Loucy (cell line): Measurements from ENCODE around the gene ADARB2.

Experiments used
- H2AFZ ChIP-seq: fragments of 200-600 bp; sonication (generic); 2 replicates; pipeline ENCODE4 v1.6.0; 2016; ENCODE audit warnings: antibody characterized with exemption, mild to moderate bottlenecking, low read length, moderate library complexity
- H3F3A ChIP-seq: fragments of 200-600 bp; 2 replicates; pipeline ENCODE4 v1.6.0; 2016; ENCODE audit warnings: antibody characterized with exemption, low read depth, mild to moderate bottlenecking
- H3K27me3 ChIP-seq: fragments of 200-600 bp; sonication (generic); 2 replicates; pipeline ENCODE4 v1.6.1; 2014; ENCODE audit warnings: low read length, mild to moderate bottlenecking; ENCODE audit not compliant: insufficient read depth, poor library complexity, severe bottlenecking
- H3K36me3 ChIP-seq: fragments of 200-600 bp; sonication (generic); 2 replicates; pipeline ENCODE4 v1.6.1; 2016; ENCODE audit warnings: low read length; ENCODE audit not compliant: insufficient read depth
- H3K4me1 ChIP-seq: fragments of 200-600 bp; sonication (generic); 2 replicates; pipeline ENCODE4 v1.5.1; 2014; ENCODE audit warnings: low read length, mild to moderate bottlenecking; ENCODE audit not compliant: insufficient read depth, poor library complexity, severe bottlenecking
- H3K4me2 ChIP-seq: fragments of 200-600 bp; sonication (generic); 2 replicates; pipeline ENCODE4 v1.6.0; 2014; ENCODE audit warnings: antibody characterized with exemption, low read length, low read depth, mild to moderate bottlenecking; ENCODE audit not compliant: poor library complexity, severe bottlenecking
- H3K4me3 ChIP-seq: fragments of 200-600 bp; sonication (generic); 2 replicates; pipeline ENCODE4 v1.5.1; 2014; ENCODE audit warnings: low read length, mild to moderate bottlenecking, mixed read lengths; ENCODE audit not compliant: poor library complexity, severe bottlenecking
- H3K79me2 ChIP-seq: fragments of 200-600 bp; sonication (generic); 2 replicates; pipeline ENCODE4 v1.6.1; 2014; ENCODE audit warnings: low read length; ENCODE audit not compliant: insufficient read depth
- H3K9ac ChIP-seq: fragments of 200-600 bp; sonication (generic); 2 replicates; pipeline ENCODE4 v1.6.0; 2014; ENCODE audit warnings: mild to moderate bottlenecking, low read depth, low read length, moderate library complexity; ENCODE audit not compliant: poor library complexity, severe bottlenecking
- H3K9me2 ChIP-seq: fragments of 200-600 bp; sonication (generic); replicated peaks from 2 replicates; pipeline ENCODE4 v1.6.1; 2016; ENCODE audit warnings: low read depth, low read length, mixed read lengths
- H3K9me3 ChIP-seq: fragments of 200-600 bp; sonication (generic); 2 replicates; pipeline ENCODE4 v1.6.1; 2014; ENCODE audit warnings: mild to moderate bottlenecking, antibody characterized with exemption, low read length, low read depth; ENCODE audit not compliant: insufficient read depth
- H4K20me1 ChIP-seq: fragments of 200-600 bp; sonication (generic); 2 replicates; pipeline ENCODE4 v1.6.0; 2014; ENCODE audit warnings: antibody characterized with exemption, low read length, mild to moderate bottlenecking; ENCODE audit not compliant: insufficient read depth, poor library complexity, severe bottlenecking
- CTCF ChIP-seq: fragments of 200-600 bp; sonication (generic); conservative IDR thresholded peaks from 2 replicates; pipeline ENCODE4 v1.5.1; 2014; ENCODE audit warnings: mild to moderate bottlenecking, antibody characterized with exemption, low read length
- EZH2phosphoT487 ChIP-seq: fragments of 200-600 bp; IDR thresholded peaks from 2 replicates; pipeline ENCODE4 v1.6.1; 2018; ENCODE audit warnings: antibody characterized with exemption, mild to moderate bottlenecking, moderate library complexity, borderline replicate concordance

The ADARB2 gene

DNA sequence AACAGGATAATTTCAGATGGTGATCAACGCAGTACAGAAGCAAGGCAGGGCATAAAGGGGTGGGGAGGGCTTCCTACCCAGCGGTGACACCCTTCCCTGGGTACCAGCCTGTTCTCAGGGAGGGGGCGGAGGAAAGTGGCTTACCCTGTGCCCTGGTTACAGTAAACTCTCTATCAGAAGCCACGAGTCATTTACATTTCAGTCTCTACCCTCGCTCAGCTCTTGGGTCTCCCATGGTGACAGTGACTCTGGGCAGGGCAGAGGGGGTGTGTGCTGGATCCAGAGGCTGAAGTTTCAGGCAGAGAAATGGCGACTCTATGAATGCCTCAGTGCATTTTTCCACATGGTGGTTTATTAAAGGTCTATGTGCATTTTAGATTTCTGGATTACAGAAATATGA, 107.0 kb downstream of the ADARB2 start:
- Histone ChIP-seq H3K4me1 (no peaks in the 10 kb centered on the region), H3K9me3 (no peaks in the 10 kb centered on the region), H3K27me3 (peaks cover 4% of the 10 kb centered on the region), H2AFZ (no peak overlapping the region), H3K79me2 (no peaks in the 10 kb centered on the region), H3K4me2 (no peak overlapping the region), H3K9me2 (no peaks in the 10 kb centered on the region), H4K20me1 (no peaks in the 10 kb centered on the region), H3K4me3 (no peak overlapping the region), H3K9ac (no peak overlapping the region), H3F3A (no peaks in the 10 kb centered on the region), H3K36me3 (no peaks in the 10 kb centered on the region)
- no peak for TF ChIP-seq EZH2phosphoT487
- TF ChIP-seq CTCF: no peak

DNA sequence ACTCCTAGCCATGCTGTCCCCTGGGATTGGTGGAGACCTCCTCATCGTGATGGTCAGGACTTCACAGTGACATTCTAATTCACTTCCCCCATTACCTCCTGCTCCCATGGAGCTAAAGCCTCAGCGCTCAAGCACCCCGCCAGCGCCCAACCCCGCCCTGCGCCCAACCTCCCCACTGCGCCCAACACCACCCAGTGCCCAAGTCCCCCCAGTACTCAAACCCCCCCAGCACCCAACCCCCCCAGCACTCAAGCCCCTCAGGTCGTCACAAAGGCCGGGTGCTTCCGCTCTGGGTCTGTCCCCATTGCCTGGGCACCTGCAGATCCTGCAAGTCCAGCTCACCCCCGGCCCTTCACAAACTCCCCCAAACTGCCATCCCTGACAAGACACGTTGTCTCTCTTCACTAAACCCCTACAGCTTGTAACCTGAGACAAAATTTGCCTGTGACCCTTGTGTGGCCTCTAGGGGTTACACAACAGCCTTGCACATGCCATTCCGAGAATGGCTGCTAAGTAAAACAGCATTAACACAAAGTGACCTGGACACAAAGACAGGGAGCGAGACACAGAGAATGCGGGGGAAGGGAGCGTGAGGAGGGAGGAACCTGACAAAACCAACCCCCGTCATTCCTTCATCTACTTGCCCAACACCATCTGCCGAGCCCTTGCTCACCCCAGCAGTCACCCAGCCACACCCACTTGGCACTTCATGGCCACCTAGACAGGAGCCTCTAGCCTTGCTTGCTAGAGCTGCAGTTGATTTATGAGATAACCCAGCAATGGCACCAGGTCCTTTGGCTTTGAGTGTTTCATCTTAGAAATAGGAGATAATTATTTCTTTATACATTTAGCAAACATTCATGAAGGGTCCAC, 107.8 kb downstream of the ADARB2 start:
- Histone ChIP-seq H3F3A (no peaks in the 10 kb centered on the region), H2AFZ (no peak overlapping the region), H3K9me3 (no peaks in the 10 kb centered on the region), H4K20me1 (no peaks in the 10 kb centered on the region), H3K9ac (no peak overlapping the region), H3K79me2 (no peaks in the 10 kb centered on the region), H3K4me1 (no peaks in the 10 kb centered on the region), H3K27me3 (peaks cover 4% of the 10 kb centered on the region), H3K36me3 (no peaks in the 10 kb centered on the region), H3K4me2 (no peak overlapping the region), H3K9me2 (no peaks in the 10 kb centered on the region), H3K4me3 (no peak overlapping the region)
- no peak for TF ChIP-seq CTCF
- TF ChIP-seq EZH2phosphoT487: no peak

GRCh38 chr10:1628757-1629156, 108.6 kb downstream of the ADARB2 start:
- Histone ChIP-seq H2AFZ (no peak overlapping the region), H4K20me1 (no peaks in the 10 kb centered on the region), H3F3A (no peaks in the 10 kb centered on the region), H3K4me2 (no peak overlapping the region), H3K9me3 (no peaks in the 10 kb centered on the region), H3K4me1 (no peaks in the 10 kb centered on the region), H3K27me3 (peaks cover 4% of the 10 kb centered on the region), H3K9me2 (no peaks in the 10 kb centered on the region), H3K9ac (no peak overlapping the region), H3K36me3 (no peaks in the 10 kb centered on the region), H3K4me3 (no peak overlapping the region), H3K79me2 (no peaks in the 10 kb centered on the region)
- no peak for TF ChIP-seq EZH2phosphoT487
- no peak for TF ChIP-seq CTCF
